Pulmonary artery endothelial cell (primary cell): ENCODE results near the gene IFRD2. TPM values are rescaled to one million over a fixed set of nuclear protein-coding genes. Genes with fewer than 3 reads are reported as not detected.
A peak's percentile ranks its signal among the peaks of the same experiment; 100 is the strongest.
"Not testable (repeated sequence)": the region's sequence is repeated elsewhere in the genome, so short reads cannot be mapped to it uniquely, and the experiment has no call there.

Experiments used
- DNase-seq: peaks from one replicate; pipeline ENCODE4 v3.0.0-alpha.2; 2011; ENCODE audit warnings: low read depth, low spot score
- total RNA-seq: library from RNA; depleted of rRNA; stranded (reverse); fragments of >200 nt; gene quantifications from 2 replicates; pipeline ENCODE4 v1.2.3, GENCODE V29; 2014

The IFRD2 gene
- total RNA-seq, 1 donor from 2014 or later = 148 TPM

- DNase-seq = peak; percentile 82
Measured at GRCh38 chr3:50254577-50255250, 37.5 kb downstream of the IFRD2 start.

- DNase-seq = peak; percentile 59
Measured at GRCh38 chr3:50251220-50251619, 41.0 kb downstream of the IFRD2 start.

- DNase-seq = no peak
Measured at GRCh38 chr3:50250514-50250913, 41.7 kb downstream of the IFRD2 start.

GRCh38 chr3:50249457-50249856 lies 42.8 kb downstream of the IFRD2 start:
- DNase-seq = no peak

GRCh38 chr3:50248387-50248786 lies 43.8 kb downstream of the IFRD2 start:
- DNase-seq = no peak

GRCh38 chr3:50246517-50246954 lies 45.7 kb downstream of the IFRD2 start:
- peak; percentile 70 for DNase-seq

- peak; percentile 71 for DNase-seq
Measured at GRCh38 chr3:50245831-50246516, 46.3 kb downstream of the IFRD2 start.

GRCh38 chr3:50245251-50245745 lies 46.9 kb downstream of the IFRD2 start:
- no peak for DNase-seq

- DNase-seq = not testable (repeated sequence)
Measured at GRCh38 chr3:50244813-50245212, 47.4 kb downstream of the IFRD2 start.

GRCh38 chr3:50243543-50243895 lies 48.7 kb downstream of the IFRD2 start:
- DNase-seq = no peak

- DNase-seq = peak; percentile 87
Measured at GRCh38 chr3:50242851-50243542, 49.2 kb downstream of the IFRD2 start.

- no peak for DNase-seq
Measured at GRCh38 chr3:50242381-50242770, 49.9 kb downstream of the IFRD2 start.

GRCh38 chr3:50241713-50242380 lies 50.4 kb downstream of the IFRD2 start:
- no peak for DNase-seq

- no peak for DNase-seq
Measured at GRCh38 chr3:50241163-50241562, 51.1 kb downstream of the IFRD2 start.

- DNase-seq = no peak
Measured at GRCh38 chr3:50239649-50240048, 52.6 kb downstream of the IFRD2 start.

GRCh38 chr3:50238549-50239026 lies 53.6 kb downstream of the IFRD2 start:
- no peak for DNase-seq

GRCh38 chr3:50237754-50238548 lies 54.3 kb downstream of the IFRD2 start:
- DNase-seq = peak; percentile 47
